CD8-positive, alpha-beta memory T cell (primary cell): ENCODE results near the gene RPAP3. TPM values are rescaled to one million over a fixed set of nuclear protein-coding genes. Genes with fewer than 3 reads are reported as not detected.
A peak's percentile ranks its signal among the peaks of the same experiment; 100 is the strongest.

Experiments used
- CTCF ChIA-PET: fragments of 350-600 bp; sonication (Branson Sonifier 250); formaldehyde crosslinking; loops from one replicate; lab custom pipeline; 2021; ENCODE audit warnings: antibody characterized with exemption; lab: Charles Lee
- POLR2A ChIA-PET: fragments of 350-600 bp; sonication (Branson Sonifier 250); formaldehyde crosslinking; loops from one replicate; lab custom pipeline; 2021; ENCODE audit warnings: antibody characterized with exemption; lab: Charles Lee
- DNase-seq, 5 donors: peaks; one replicate each; pipeline versions ENCODE4 v3.0.0 to v3.0.0-alpha.2; 2020 to 2022; ENCODE audit warnings: mixed read lengths in 1 of 5
- H3K27ac ChIP-seq: one replicate; pipeline ENCODE4 v1.7.0; 2013; ENCODE audit warnings: low read depth, mild to moderate bottlenecking, low read length, moderate library complexity
- H3K27me3 ChIP-seq: 2 replicates; pipeline ENCODE4 v1.7.0; 2013; ENCODE audit warnings: low read length, mild to moderate bottlenecking; ENCODE audit not compliant: insufficient read depth, poor library complexity, severe bottlenecking
- H3K36me3 ChIP-seq: 2 replicates; pipeline ENCODE4 v1.7.0; 2013; ENCODE audit warnings: mild to moderate bottlenecking, low read length, moderate library complexity; ENCODE audit not compliant: insufficient read depth
- H3K4me1 ChIP-seq: 2 replicates; pipeline ENCODE4 v1.7.0; 2013; ENCODE audit warnings: mild to moderate bottlenecking, low read length, moderate library complexity; ENCODE audit not compliant: insufficient read depth
- H3K4me3 ChIP-seq: 2 replicates; pipeline ENCODE4 v1.7.0; 2013; ENCODE audit warnings: mild to moderate bottlenecking, low read length
- H3K9me3 ChIP-seq: 2 replicates; pipeline ENCODE4 v1.7.0; 2013; ENCODE audit warnings: mild to moderate bottlenecking, low read length
- H3K27ac Mint-ChIP-seq, 8 donors: one replicate each; pipeline ENCODE4 v1.8.0; 2020 to 2021; ENCODE audit warnings: mixed read lengths in 8 of 8, mild to moderate bottlenecking in 6 of 8, inconsistent platforms in 3 of 8, moderate library complexity in 3 of 8
- H3K27me3 Mint-ChIP-seq, 2 donors: one replicate each; pipeline ENCODE4 v1.8.0; 2020 to 2021; ENCODE audit warnings: mixed read lengths in 2 of 2, mild to moderate bottlenecking in 1 of 2, moderate library complexity in 1 of 2
- H3K36me3 Mint-ChIP-seq, 3 donors: one replicate each; pipeline ENCODE4 v1.8.0; 2020 to 2021; ENCODE audit warnings: mixed read lengths in 3 of 3, inconsistent platforms in 1 of 3, mild to moderate bottlenecking in 1 of 3
- H3K4me1 Mint-ChIP-seq, 3 donors: one replicate each; pipeline ENCODE4 v1.8.0; 2020 to 2021; ENCODE audit warnings: mixed read lengths in 3 of 3, inconsistent platforms in 1 of 3, mild to moderate bottlenecking in 1 of 3
- H3K4me3 Mint-ChIP-seq, 7 donors: one replicate each; pipeline ENCODE4 v1.8.0; 2020 to 2021; ENCODE audit warnings: mixed read lengths in 7 of 7, mild to moderate bottlenecking in 6 of 7, moderate library complexity in 4 of 7, inconsistent platforms in 2 of 7
- H3K9me3 Mint-ChIP-seq, 5 donors: one replicate each; pipeline ENCODE4 v1.8.0; 2020 to 2022; ENCODE audit warnings: mixed read lengths in 5 of 5, mild to moderate bottlenecking in 3 of 5, moderate library complexity in 2 of 5, inconsistent platforms in 1 of 5
- polyA plus RNA-seq: library from polyadenylated mRNA; unstranded; fragments of 300-500 nt; fragmentation: Illumina TruSeq; gene quantifications from one replicate; pipeline ENCODE4 v1.2.3, GENCODE V29; 2021
- total RNA-seq, 2 experiments: library from RNA; stranded (reverse); gene quantifications; one replicate each; pipeline ENCODE4 v1.2.3, GENCODE V29; 2021

Gene RPAP3
- total and polyA plus RNA-seq, 3 experiments from 2014 or later = 35.3 to 58.1 (median 54.0) TPM

DNA sequence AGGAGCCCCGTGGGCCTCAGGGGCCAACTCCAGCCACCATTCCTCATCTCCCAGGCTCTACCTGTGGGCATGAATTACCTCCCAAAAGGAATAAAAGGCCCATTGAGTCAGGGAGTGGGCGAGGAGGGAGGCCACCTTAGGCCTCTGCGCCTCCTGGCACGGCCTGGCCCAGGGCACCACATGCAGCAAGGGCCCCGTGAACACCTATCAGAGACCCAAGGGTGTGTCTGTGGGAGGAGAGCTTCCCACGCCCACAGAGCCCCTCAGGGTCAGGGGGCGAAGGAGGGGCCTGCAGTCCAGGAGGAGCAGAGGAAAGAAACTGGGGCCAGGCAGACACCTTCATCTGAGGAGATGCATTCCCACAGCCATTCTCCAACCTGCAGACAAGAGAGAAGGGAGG, 40.7 kb upstream of the RPAP3 start:
- no peak overlapping the region for H3K4me3 Mint-ChIP-seq
- no peak for DNase-seq
- no peak overlapping the region for H3K27ac ChIP-seq
- ChIA-PET CTCF (interaction anchor here (0.6 to 9.6 kb wide), 4 partner anchors 13 to 91 kb away, joined by 3 to 414 read pairs (median 6); partner anchors contain the start of gene SLC48A1), POLR2A (no interaction called here)
- H3K9me3 ChIP-seq = no peaks in the 10 kb centered on the region
- H3K4me1 ChIP-seq = peaks cover 12% of the 10 kb centered on the region
- H3K27me3 ChIP-seq = peaks cover 2% of the 10 kb centered on the region
- no peaks in the 10 kb centered on the region for H3K36me3 ChIP-seq
- peaks cover 10 to 17% (median 10%) of the 10 kb centered on the region in 3 donors for H3K4me1 Mint-ChIP-seq
- no peak overlapping the region for H3K27ac Mint-ChIP-seq
- H3K27me3 Mint-ChIP-seq = peaks cover 10 to 27% of the 10 kb centered on the region in 2 donors
- H3K4me3 ChIP-seq = no peak overlapping the region
- H3K9me3 Mint-ChIP-seq = no peaks in the 10 kb centered on the region
- no peaks in the 10 kb centered on the region for H3K36me3 Mint-ChIP-seq

DNA sequence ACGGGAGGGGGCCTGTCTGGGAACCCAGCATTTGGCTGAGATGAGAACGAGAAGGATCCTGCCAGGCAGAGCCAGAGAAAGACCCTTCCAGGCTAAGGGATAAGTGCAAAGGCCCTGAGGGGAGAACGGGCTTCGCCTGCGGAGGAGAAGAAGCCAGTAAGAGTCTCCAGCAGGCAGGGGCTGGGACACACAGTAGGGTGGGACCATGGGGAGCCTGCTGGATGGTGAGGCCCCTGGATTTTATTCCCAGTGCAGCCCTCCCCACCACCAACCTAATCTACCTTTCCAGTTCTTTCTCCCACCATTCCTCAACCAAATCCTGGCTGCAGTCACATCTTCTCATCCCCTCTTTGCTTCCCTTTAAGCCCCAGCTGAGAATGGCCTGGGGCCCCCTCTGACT, 40.2 kb upstream of the RPAP3 start:
- peaks cover 10 to 27% of the 10 kb centered on the region in 2 donors for H3K27me3 Mint-ChIP-seq
- H3K36me3 ChIP-seq = no peaks in the 10 kb centered on the region
- no peak overlapping the region for H3K4me3 Mint-ChIP-seq
- H3K9me3 Mint-ChIP-seq = no peaks in the 10 kb centered on the region
- H3K4me1 Mint-ChIP-seq = peaks cover 15 to 21% (median 15%) of the 10 kb centered on the region in 3 donors
- H3K4me1 ChIP-seq = peaks cover 17% of the 10 kb centered on the region
- POLR2A ChIA-PET = no interaction called here
- no peaks in the 10 kb centered on the region for H3K9me3 ChIP-seq
- peaks cover 2% of the 10 kb centered on the region for H3K27me3 ChIP-seq
- no peak overlapping the region for H3K27ac ChIP-seq
- H3K27ac Mint-ChIP-seq = no peak overlapping the region
- H3K4me3 ChIP-seq = no peak overlapping the region
- H3K36me3 Mint-ChIP-seq = no peaks in the 10 kb centered on the region
- CTCF ChIA-PET = interaction anchor here (5.9 to 9.6 kb wide), 2 partner anchors 13 to 28 kb away, joined by 156 to 414 read pairs; partner anchors contain the start of genes RAPGEF3 and SLC48A1
- no peak for DNase-seq

DNA sequence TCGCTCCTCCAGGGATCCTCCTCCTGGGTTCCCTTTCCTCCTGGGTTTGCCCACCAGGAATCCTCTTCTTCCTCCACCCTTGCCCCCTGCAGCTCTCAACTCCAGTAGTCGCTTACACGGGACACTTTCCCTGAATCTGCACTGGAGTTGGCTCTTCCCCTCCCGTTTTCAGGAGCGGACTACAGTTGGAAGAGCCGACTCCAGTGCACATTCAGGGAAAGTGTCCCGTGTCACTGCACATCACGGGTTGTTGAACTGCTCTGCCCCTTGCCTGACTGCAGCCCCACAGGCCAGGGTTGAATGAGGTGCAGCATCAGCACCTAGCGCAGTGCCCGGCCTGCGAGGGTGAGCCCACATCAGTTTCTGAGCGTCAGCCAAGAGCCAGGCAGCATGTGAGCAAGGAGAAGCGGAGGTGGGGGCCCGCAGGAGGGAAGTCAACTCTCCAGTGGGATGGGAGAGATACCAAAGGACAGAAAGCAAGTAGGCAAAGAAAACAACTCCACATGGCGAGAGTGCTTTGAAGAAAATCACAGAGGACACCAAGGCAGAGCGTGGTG, 39.7 kb upstream of the RPAP3 start:
- H3K4me1 ChIP-seq = peaks cover 21% of the 10 kb centered on the region
- no peaks in the 10 kb centered on the region for H3K9me3 Mint-ChIP-seq
- H3K9me3 ChIP-seq = no peaks in the 10 kb centered on the region
- H3K27me3 Mint-ChIP-seq = peaks cover 10 to 27% of the 10 kb centered on the region in 2 donors
- ChIA-PET CTCF (interaction anchor here (1.6 to 9.6 kb wide), 6 partner anchors 13 to 91 kb away, joined by 3 to 414 read pairs (median 143); partner anchors contain the start of genes ENDOU, RAPGEF3 and SLC48A1), POLR2A (no interaction called here)
- no peak overlapping the region for H3K4me3 ChIP-seq
- no peak overlapping the region for H3K4me3 Mint-ChIP-seq
- DNase-seq = no peak
- H3K4me1 Mint-ChIP-seq = peaks cover 18 to 26% (median 19%) of the 10 kb centered on the region in 3 donors
- H3K36me3 Mint-ChIP-seq = no peaks in the 10 kb centered on the region
- no peaks in the 10 kb centered on the region for H3K36me3 ChIP-seq
- H3K27ac Mint-ChIP-seq = peak overlapping the region in 1 of 8 donors; percentile 70
- no peak overlapping the region for H3K27ac ChIP-seq
- H3K27me3 ChIP-seq = peaks cover 2% of the 10 kb centered on the region

DNA sequence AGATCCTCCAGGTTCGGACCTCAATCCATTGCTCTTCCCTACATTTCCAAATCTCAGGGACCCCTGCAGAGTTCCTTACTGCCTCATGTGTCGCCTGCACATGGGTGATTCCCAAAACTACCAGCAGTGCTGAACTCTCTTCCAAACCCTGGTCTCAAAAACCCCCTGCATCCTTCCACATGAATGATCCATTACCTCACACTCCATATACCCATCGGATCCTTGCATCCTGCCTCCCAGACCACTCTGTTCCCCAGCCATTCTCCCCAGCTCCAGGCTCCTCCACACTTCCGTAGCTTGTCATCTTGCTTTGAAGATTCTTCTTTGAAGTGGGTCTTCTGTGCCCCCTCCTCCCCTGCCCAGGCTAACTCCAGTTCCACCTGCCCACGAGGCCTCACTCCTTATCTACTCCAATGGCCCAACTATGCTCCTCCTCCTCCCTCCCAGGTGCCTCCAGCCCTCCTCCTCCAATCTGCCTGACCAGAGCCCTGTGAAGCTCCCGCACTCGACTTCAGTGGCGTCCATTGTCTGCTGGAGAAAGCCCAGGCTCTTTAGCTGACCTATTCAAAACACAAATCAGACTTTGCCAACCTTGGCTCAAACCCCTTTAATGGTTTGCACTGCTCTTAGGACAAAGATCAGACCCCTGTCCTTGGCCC, 39.1 kb upstream of the RPAP3 start:
- H3K27ac ChIP-seq = no peak overlapping the region
- no peak for DNase-seq
- ChIA-PET CTCF (interaction anchor here (1.1 to 9.6 kb wide), 15 partner anchors 14 to 713 kb away, joined by 3 to 414 read pairs (median 9); partner anchors contain the start of genes ENDOU, HDAC7, RAPGEF3 and RPAP3), POLR2A (interaction anchor here (1.4 kb wide), 1 partner anchor 83 kb away, joined by 3 read pairs; no protein-coding TSS in a partner anchor)
- no peak overlapping the region for H3K4me3 ChIP-seq
- Mint-ChIP-seq H3K36me3 (no peaks in the 10 kb centered on the region), H3K27ac (peak overlapping the region in 1 of 8 donors; percentile 78), H3K27me3 (peaks cover 9 to 27% of the 10 kb centered on the region in 2 donors), H3K4me1 (peaks cover 19 to 33% (median 21%) of the 10 kb centered on the region in 3 donors), H3K4me3 (no peak overlapping the region), H3K9me3 (no peaks in the 10 kb centered on the region)
- no peaks in the 10 kb centered on the region for H3K9me3 ChIP-seq
- H3K27me3 ChIP-seq = peaks cover 2% of the 10 kb centered on the region
- no peaks in the 10 kb centered on the region for H3K36me3 ChIP-seq
- peaks cover 21% of the 10 kb centered on the region for H3K4me1 ChIP-seq

DNA sequence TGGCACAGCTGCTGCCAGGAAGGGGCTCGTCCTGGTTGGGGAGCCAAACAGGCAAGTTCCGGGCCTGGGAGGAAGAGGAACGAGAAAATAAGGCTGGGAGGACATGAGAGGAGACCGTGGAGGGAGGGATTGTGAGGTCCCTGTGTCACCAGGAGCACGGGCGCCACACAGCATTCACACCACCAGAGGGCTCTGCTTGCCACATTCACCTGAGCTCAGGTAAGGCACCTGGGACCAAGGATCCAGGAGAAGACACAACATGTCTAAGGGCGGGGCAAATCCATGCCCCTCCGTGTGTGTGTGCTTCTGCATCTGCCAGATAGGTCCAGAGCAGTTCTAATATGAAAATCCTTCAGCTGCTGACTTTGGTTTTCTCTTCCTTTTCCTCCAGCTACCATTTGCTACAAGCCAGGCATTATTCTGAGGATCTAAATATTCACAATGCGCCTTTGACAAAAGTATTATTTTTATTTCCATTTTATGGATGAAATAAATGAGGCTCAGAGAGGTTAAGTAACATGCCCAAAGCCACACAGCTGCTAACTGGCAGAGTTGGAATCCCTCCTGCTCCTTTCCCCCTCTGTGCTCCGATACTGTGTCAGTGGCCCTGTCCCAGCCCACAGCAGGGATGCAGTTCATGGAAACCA, 38.3 kb upstream of the RPAP3 start:
- Histone ChIP-seq H3K9me3 (no peaks in the 10 kb centered on the region), H3K27ac (no peak overlapping the region), H3K36me3 (no peaks in the 10 kb centered on the region), H3K4me3 (no peak overlapping the region), H3K4me1 (peaks cover 21% of the 10 kb centered on the region), H3K27me3 (peaks cover 2% of the 10 kb centered on the region)
- Mint-ChIP-seq H3K9me3 (no peaks in the 10 kb centered on the region), H3K27ac (peak overlapping the region in 1 of 8 donors; percentile 79), H3K27me3 (peaks cover 8 to 25% of the 10 kb centered on the region in 2 donors), H3K4me1 (peaks cover 19 to 37% (median 25%) of the 10 kb centered on the region in 3 donors), H3K36me3 (no peaks in the 10 kb centered on the region), H3K4me3 (no peak overlapping the region)
- ChIA-PET POLR2A (interaction anchor here (1.1 to 1.4 kb wide), 2 partner anchors 14 to 84 kb away, joined by 3 read pairs; partner anchors contain the start of gene RAPGEF3), CTCF (interaction anchor here (1.0 to 9.6 kb wide), 18 partner anchors 15 to 712 kb away, joined by 3 to 414 read pairs (median 5); partner anchors contain the start of genes ENDOU, HDAC7, RAPGEF3 and RPAP3)
- peak; percentile 26 to 74 (median 39) for DNase-seq

DNA sequence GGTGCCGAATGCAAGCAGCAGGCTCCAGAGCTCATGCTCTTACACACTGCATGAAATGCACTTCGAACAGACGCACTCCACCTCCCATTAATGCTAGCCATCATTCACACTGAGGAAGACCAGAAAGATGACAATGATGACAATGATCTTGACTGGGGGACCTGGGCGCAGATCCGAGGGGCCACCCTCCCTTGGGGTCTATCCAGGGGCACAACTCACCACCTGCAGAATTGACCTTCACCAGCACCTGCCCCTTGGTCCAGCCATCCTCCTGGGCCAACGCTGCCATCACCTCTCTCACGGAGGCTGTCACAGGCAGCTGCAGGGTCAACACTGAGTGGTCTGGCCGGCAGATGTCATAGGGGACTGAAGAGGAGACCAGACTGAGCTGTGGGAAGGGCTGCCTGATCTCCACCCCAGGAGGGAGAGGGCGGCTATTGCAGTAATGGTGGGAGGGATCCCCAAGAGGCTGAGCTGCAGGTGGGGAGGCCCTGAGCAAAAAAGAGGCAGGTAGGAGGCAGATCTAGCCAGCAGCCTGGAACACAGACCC, 37.6 kb upstream of the RPAP3 start:
- CTCF ChIA-PET = interaction anchor here (1.0 to 9.6 kb wide), 26 partner anchors 9 to 711 kb away, joined by 3 to 414 read pairs (median 6); partner anchors contain the start of genes ENDOU, RAPGEF3, RPAP3 and SLC48A1
- peaks cover 21% of the 10 kb centered on the region for H3K4me1 ChIP-seq
- POLR2A ChIA-PET = interaction anchor here (1.1 to 1.4 kb wide), 2 partner anchors 15 to 85 kb away, joined by 3 read pairs; partner anchors contain the start of gene RAPGEF3
- no peak overlapping the region for H3K4me3 Mint-ChIP-seq
- no peaks in the 10 kb centered on the region for H3K36me3 ChIP-seq
- H3K27ac ChIP-seq = no peak overlapping the region
- H3K4me1 Mint-ChIP-seq = peaks cover 19 to 37% (median 25%) of the 10 kb centered on the region in 3 donors
- H3K36me3 Mint-ChIP-seq = no peaks in the 10 kb centered on the region
- peaks cover 5 to 24% of the 10 kb centered on the region in 2 donors for H3K27me3 Mint-ChIP-seq
- H3K27me3 ChIP-seq = peaks cover 2% of the 10 kb centered on the region
- DNase-seq = no peak
- peak overlapping the region in 1 of 8 donors; percentile 79 for H3K27ac Mint-ChIP-seq
- no peak overlapping the region for H3K4me3 ChIP-seq
- H3K9me3 Mint-ChIP-seq = no peaks in the 10 kb centered on the region
- H3K9me3 ChIP-seq = no peaks in the 10 kb centered on the region

DNA sequence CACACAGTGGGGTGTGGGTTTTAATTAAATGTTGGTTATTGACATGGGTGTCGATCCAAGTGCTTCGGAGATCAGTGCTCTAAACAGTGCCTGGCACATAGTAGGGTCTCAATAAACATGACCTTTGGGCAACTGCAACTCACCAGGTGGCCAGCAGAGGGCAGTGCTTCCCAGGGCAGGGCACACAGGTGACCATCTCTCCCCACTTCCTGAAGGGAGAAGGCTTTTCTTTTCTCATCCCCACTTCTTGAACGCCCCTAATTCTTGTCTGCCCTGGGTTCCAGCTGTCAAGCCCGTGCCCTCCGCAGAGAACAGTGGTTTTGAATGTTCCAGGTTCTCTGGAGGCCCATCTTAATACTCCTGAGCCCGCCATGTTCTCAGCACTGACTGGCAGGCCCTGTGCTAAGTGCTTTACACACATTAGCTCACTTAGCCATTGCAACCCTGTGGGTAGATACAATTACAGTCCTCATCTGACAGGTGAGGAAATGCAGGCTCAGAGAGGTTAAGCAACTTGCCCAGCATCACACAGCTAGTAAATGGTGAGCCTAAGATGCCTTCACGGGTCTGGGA, 36.5 kb upstream of the RPAP3 start:
- peak; percentile 49 to 82 (median 61) for DNase-seq
- ChIA-PET CTCF (interaction anchor here (1.0 to 9.6 kb wide), 21 partner anchors 10 to 260 kb away, joined by 3 to 414 read pairs (median 6); partner anchors contain the start of genes ENDOU, HDAC7, RAPGEF3 and RPAP3), POLR2A (interaction anchor here (0.9 to 1.7 kb wide), 2 partner anchors 16 to 24 kb away, joined by 3 to 7 read pairs; partner anchors contain the start of gene RAPGEF3)
- Mint-ChIP-seq H3K4me3 (peak overlapping the region in 2 of 7 donors; percentile 3 to 13), H3K4me1 (peaks cover 19 to 37% (median 25%) of the 10 kb centered on the region in 3 donors), H3K9me3 (no peaks in the 10 kb centered on the region), H3K27ac (peak overlapping the region in 1 of 8 donors; percentile 29), H3K27me3 (peaks cover 5 to 23% of the 10 kb centered on the region in 2 donors), H3K36me3 (no peaks in the 10 kb centered on the region)
- H3K4me3 ChIP-seq = no peak overlapping the region
- no peaks in the 10 kb centered on the region for H3K27me3 ChIP-seq
- H3K4me1 ChIP-seq = peaks cover 21% of the 10 kb centered on the region
- no peaks in the 10 kb centered on the region for H3K9me3 ChIP-seq
- no peak overlapping the region for H3K27ac ChIP-seq
- no peaks in the 10 kb centered on the region for H3K36me3 ChIP-seq
